Small intestine (tissue), 7 donors: Measurements from ENCODE around the gene AGPAT3. TPM values are rescaled to one million over a fixed set of nuclear protein-coding genes. Genes with fewer than 3 reads are reported as not detected.

Experiments used
- DNase-seq, 2 donors: peaks; one replicate each; pipeline versions ENCODE4 v3.0.0 to v3.0.0-alpha.2; 2013
- FAIRE-seq: peaks from 2 replicates; lab custom pipeline; 2012; peaks lifted over from hg19 to GRCh38; lab: Jason Lieb, UNC
- H3K27ac ChIP-seq, 3 donors: one replicate each; pipeline ENCODE4 v1.5.1; 2013; ENCODE audit warnings: low read length in 2 of 3, mild to moderate bottlenecking in 2 of 3, control low read depth in 1 of 3, inconsistent platforms in 1 of 3, low read depth in 1 of 3, moderate library complexity in 1 of 3
- H3K27me3 ChIP-seq, 3 donors: one replicate each; pipeline ENCODE4 v1.6.1; 2013; ENCODE audit warnings: low read length in 3 of 3, inconsistent platforms in 1 of 3; ENCODE audit not compliant: control insufficient read depth in 3 of 3, insufficient read depth in 3 of 3
- H3K36me3 ChIP-seq, 3 donors: one replicate each; pipeline ENCODE4 v1.6.1; 2013; ENCODE audit warnings: low read length in 3 of 3, inconsistent platforms in 1 of 3, low read depth in 1 of 3, mild to moderate bottlenecking in 1 of 3, moderate library complexity in 1 of 3; ENCODE audit not compliant: control insufficient read depth in 3 of 3, insufficient read depth in 2 of 3
- H3K4me1 ChIP-seq, 3 donors: one replicate each; pipeline ENCODE4 v1.6.1; 2013; ENCODE audit warnings: low read length in 2 of 3, inconsistent platforms in 1 of 3, low read depth in 1 of 3, mild to moderate bottlenecking in 1 of 3, moderate library complexity in 1 of 3; ENCODE audit not compliant: control insufficient read depth in 3 of 3, insufficient read depth in 2 of 3
- H3K4me3 ChIP-seq, 3 donors: one replicate each; pipeline ENCODE4 v1.5.1; 2013; ENCODE audit warnings: low read length in 3 of 3, control low read depth in 1 of 3, inconsistent platforms in 1 of 3, low read depth in 1 of 3, mild to moderate bottlenecking in 1 of 3, moderate library complexity in 1 of 3
- H3K9me3 ChIP-seq, 2 donors: one replicate each; pipeline ENCODE4 v1.6.1; 2013; ENCODE audit warnings: low read depth in 1 of 2, low read length in 1 of 2; ENCODE audit not compliant: control insufficient read depth in 2 of 2, insufficient read depth in 1 of 2
- WGBS, 3 donors: extraction: QIAGEN DNeasy Blood & Tissue Kit; methylation state at CpG; one replicate each; pipeline ENCODE4 v1.1.7; 2013; 5-methylcytosine and 5-hydroxymethylcytosine counted together
- polyA plus RNA-seq, 4 donors: library from polyadenylated mRNA; stranded (reverse) in 3 of 4; unstranded in 1 of 4; fragments of 200-250 nt in 3 of 4; fragments of 120-200 nt in 1 of 4; gene quantifications; one replicate each; pipeline versions ENCODE4 v1.2.1 to v1.2.3, GENCODE V29; 2013
- donor health status: healthy with polysubstance abuse.
- donor health status: control.
- donor health status: control.
- donor health status: Bipolar disorder and iron deficiency.
- donor health status: healthy.

AGPAT3 gene
- polyA plus RNA-seq, 4 donors = 21.3 to 93.2 (median 42.8) TPM

GRCh38 chr21:43966946-43967512 is 102.0 kb downstream of the AGPAT3 start:
- H3K36me3 ChIP-seq = peaks cover 4 to 82% (median 15%) of the 10 kb centered on the region in 3 donors
- 88 to 90% (median 90%) methylated on average over 18 of the region's 18 CpGs for WGBS, 3 donors
- no peak overlapping the region for H3K4me3 ChIP-seq
- no peaks in the 10 kb centered on the region for H3K27me3 ChIP-seq
- DNase-seq (no peak), FAIRE-seq (no peak)
- H3K9me3 ChIP-seq = no peaks in the 10 kb centered on the region
- no peaks in the 10 kb centered on the region for H3K4me1 ChIP-seq
- no peak overlapping the region for H3K27ac ChIP-seq

- Histone ChIP-seq H3K27me3 (no peaks in the 10 kb centered on the region), H3K4me3 (no peak overlapping the region), H3K9me3 (no peaks in the 10 kb centered on the region), H3K4me1 (no peaks in the 10 kb centered on the region), H3K36me3 (peaks cover 4 to 89% (median 17%) of the 10 kb centered on the region in 3 donors), H3K27ac (no peak overlapping the region)
- no peak for FAIRE-seq
- 90 to 94% (median 94%) methylated on average over 15 of the region's 15 CpGs for WGBS, 3 donors
- no peak for DNase-seq
Measured at GRCh38 chr21:43967981-43968380, 103.0 kb downstream of the AGPAT3 start.

GRCh38 chr21:43968410-43969114 is 103.5 kb downstream of the AGPAT3 start:
- Histone ChIP-seq H3K9me3 (no peaks in the 10 kb centered on the region), H3K4me3 (no peak overlapping the region), H3K36me3 (peaks cover 4 to 89% (median 20%) of the 10 kb centered on the region in 3 donors), H3K4me1 (no peaks in the 10 kb centered on the region), H3K27ac (no peak overlapping the region), H3K27me3 (no peaks in the 10 kb centered on the region)
- WGBS, 3 donors = 94 to 95% (median 94%) methylated on average over 16 to 19 of the region's 19 CpGs
- FAIRE-seq (no peak), DNase-seq (no peak)

- WGBS, 3 donors = 94 to 96% (median 94%) methylated on average over 17 of the region's 17 CpGs
- FAIRE-seq (no peak), DNase-seq (no peak)
- no peaks in the 10 kb centered on the region for H3K4me1 ChIP-seq
- peaks cover 4 to 90% (median 20%) of the 10 kb centered on the region in 3 donors for H3K36me3 ChIP-seq
- H3K9me3 ChIP-seq = no peaks in the 10 kb centered on the region
- no peak overlapping the region for H3K27ac ChIP-seq
- H3K4me3 ChIP-seq = no peak overlapping the region
- H3K27me3 ChIP-seq = no peaks in the 10 kb centered on the region
Measured at GRCh38 chr21:43969115-43969444, 104.1 kb downstream of the AGPAT3 start.

DNA sequence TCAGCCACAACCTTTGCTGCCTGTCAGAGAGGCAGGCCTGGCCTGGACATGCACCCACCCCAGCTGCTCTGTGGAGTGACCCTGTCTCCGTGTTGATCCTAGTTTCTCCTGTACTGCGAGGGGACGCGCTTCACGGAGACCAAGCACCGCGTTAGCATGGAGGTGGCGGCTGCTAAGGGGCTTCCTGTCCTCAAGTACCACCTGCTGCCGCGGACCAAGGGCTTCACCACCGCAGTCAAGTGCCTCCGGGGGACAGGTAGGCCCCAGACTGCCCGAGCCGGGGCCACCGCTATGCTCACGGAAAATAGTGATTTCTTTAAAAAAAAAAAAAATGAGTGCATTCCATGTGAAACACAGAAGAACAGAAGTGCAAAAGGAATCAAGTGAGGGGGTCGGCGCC is 105.5 kb downstream of the AGPAT3 start:
- WGBS, 3 donors = 93 to 97% (median 95%) methylated on average over 18 of the region's 18 CpGs
- DNase-seq (no peak), FAIRE-seq (no peak)
- Histone ChIP-seq H3K4me1 (no peaks in the 10 kb centered on the region), H3K27ac (no peak overlapping the region), H3K36me3 (peaks cover 4 to 91% (median 20%) of the 10 kb centered on the region in 3 donors), H3K27me3 (no peaks in the 10 kb centered on the region), H3K4me3 (no peak overlapping the region), H3K9me3 (no peaks in the 10 kb centered on the region)

- H3K4me1 ChIP-seq = no peaks in the 10 kb centered on the region
- no peak overlapping the region for H3K4me3 ChIP-seq
Measured at GRCh38 chr21:43971201-43971991, 106.4 kb downstream of the AGPAT3 start.

DNA sequence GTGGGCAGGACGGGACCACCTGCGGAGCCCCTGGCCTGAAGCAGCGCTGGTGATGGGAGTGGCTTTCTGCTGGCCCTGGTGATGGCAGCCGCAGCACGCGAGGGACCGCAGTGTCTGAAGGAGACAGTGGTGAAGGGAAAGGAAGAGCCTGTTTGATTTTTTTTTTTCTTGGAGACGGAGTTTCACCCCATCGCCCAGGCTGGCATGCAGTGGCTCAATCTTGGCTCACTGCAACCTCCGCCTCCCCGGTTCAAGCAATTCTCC is 106.9 kb downstream of the AGPAT3 start:
- peaks cover 4 to 81% (median 20%) of the 10 kb centered on the region in 3 donors for H3K36me3 ChIP-seq
- no peak for DNase-seq
- WGBS, 3 donors = 97 to 98% (median 97%) methylated on average over 10 to 11 of the region's 11 CpGs
- no peaks in the 10 kb centered on the region for H3K4me1 ChIP-seq
- no peak overlapping the region for H3K27ac ChIP-seq
- no peaks in the 10 kb centered on the region for H3K9me3 ChIP-seq
- no peak for FAIRE-seq
- no peaks in the 10 kb centered on the region for H3K27me3 ChIP-seq
- H3K4me3 ChIP-seq = no peak overlapping the region

More at GRCh38 chr21:43971201-43971991, 106.4 kb downstream of the AGPAT3 start:
- 86 to 93% (median 90%) methylated on average over 29 of the region's 29 CpGs for WGBS, 3 donors
- FAIRE-seq = no peak
- Histone ChIP-seq H3K27me3 (no peaks in the 10 kb centered on the region), H3K36me3 (peaks cover 4 to 84% (median 20%) of the 10 kb centered on the region in 3 donors), H3K27ac (no peak overlapping the region), H3K9me3 (no peaks in the 10 kb centered on the region)
- no peak for DNase-seq

GRCh38 chr21:43972850-43973633 is 108.0 kb downstream of the AGPAT3 start:
- no peaks in the 10 kb centered on the region for H3K27me3 ChIP-seq
- no peaks in the 10 kb centered on the region for H3K4me1 ChIP-seq
- WGBS, 3 donors = 73 to 79% (median 73%) methylated on average over 29 of the region's 29 CpGs
- no peak for FAIRE-seq
- peaks cover 7 to 79% (median 20%) of the 10 kb centered on the region in 3 donors for H3K36me3 ChIP-seq
- no peaks in the 10 kb centered on the region for H3K9me3 ChIP-seq
- H3K27ac ChIP-seq = no peak overlapping the region
- DNase-seq = no peak
- H3K4me3 ChIP-seq = no peak overlapping the region
